Testis (tissue), 3 donors: ENCODE results near the gene TBC1D22A. TPM values are rescaled to one million over a fixed set of nuclear protein-coding genes. Genes with fewer than 3 reads are reported as not detected.

ENCODE experiments used
- DNase-seq: peaks from one replicate; pipeline ENCODE4 v3.0.0-alpha.2; 2019
- H3K27ac ChIP-seq, 2 donors: fragments of 200-600 bp; sonication (generic); one replicate each; pipeline ENCODE4 v1.5.1; 2019
- H3K27me3 ChIP-seq: fragments of 200-600 bp; sonication (generic); one replicate; pipeline ENCODE4 v1.5.1; 2019
- H3K36me3 ChIP-seq: fragments of 200-600 bp; sonication (generic); one replicate; pipeline ENCODE4 v1.5.1; 2017; ENCODE audit warnings: low read depth; ENCODE audit errors: missing control alignments
- H3K4me1 ChIP-seq: fragments of 200-600 bp; sonication (generic); one replicate; pipeline ENCODE4 v1.5.1; 2019
- H3K4me3 ChIP-seq, 2 donors: fragments of 200-600 bp; sonication (generic); one replicate each; pipeline ENCODE4 v1.5.1; 2017 to 2019
- H3K9me3 ChIP-seq: fragments of 200-600 bp; sonication (generic); one replicate; pipeline ENCODE4 v1.5.1; 2017
- CTCF ChIP-seq, 3 experiments: fragments of 450-650 bp in 2 of 3; fragments of 200-600 bp in 1 of 3; sonication (generic) in 1 of 3; IDR thresholded peaks; one replicate each; pipeline ENCODE4 v1.5.1; 2016 to 2019; ENCODE audit warnings: antibody characterized with exemption in 3 of 3, mild to moderate bottlenecking in 2 of 3, moderate library complexity in 1 of 3
- POLR2A ChIP-seq: fragments of 450-650 bp; IDR thresholded peaks from one replicate; pipeline ENCODE4 v1.6.1; 2017; ENCODE audit warnings: antibody characterized with exemption, mild to moderate bottlenecking, moderate library complexity
- WGBS, 2 donors: methylation state at CpG; one replicate each; pipeline ENCODE4 v1.1.5; 2018; 5-methylcytosine and 5-hydroxymethylcytosine counted together
- intact Hi-C: fragments of 100-400 bp; cut with DNase I; formaldehyde crosslinking; loops from one replicate; pipeline ENCODE4 v1.15.1; 2023; ENCODE audit warnings: low total_unique reads
- polyA plus RNA-seq: library from polyadenylated mRNA; stranded (reverse); fragments of 350-450 nt; fragmentation: Illumina TruSeq; extraction: RNeasy Lipid Tissue Mini Kit (QIAGEN cat#74804); gene quantifications from one replicate; pipeline ENCODE4 v1.2.3, GENCODE V29; 2014; ENCODE audit warnings: low read depth, low replicate concordance; ENCODE audit not compliant: insufficient read depth
- total RNA-seq, 2 donors: library from RNA; depleted of rRNA; stranded (reverse); fragments of >200 nt; gene quantifications; one replicate each; pipeline ENCODE4 v1.2.3, GENCODE V29; 2016

TBC1D22A gene
- total and polyA plus RNA-seq, 3 donors from 2014 or later, result 16.6 to 32.8 (median 28.5) TPM

- intact Hi-C loops, result no loop called here
- Histone ChIP-seq H3K4me3 (no peak overlapping the region), H3K36me3 (no peaks in the 10 kb centered on the region), H3K9me3 (no peaks in the 10 kb centered on the region), H3K27me3 (no peaks in the 10 kb centered on the region), H3K4me1 (no peaks in the 10 kb centered on the region), H3K27ac (no peak overlapping the region)
- WGBS, 2 donors, result 94 to 100% methylated on average over 5 of the region's 5 CpGs
- TF ChIP-seq POLR2A, result no peak
- TF ChIP-seq CTCF (IDR thresholded peaks at IDR 0.05), result no peak
- no peak for DNase-seq
Measured at GRCh38 chr22:47006869-47007268, 244.4 kb downstream of the TBC1D22A start.

DNA sequence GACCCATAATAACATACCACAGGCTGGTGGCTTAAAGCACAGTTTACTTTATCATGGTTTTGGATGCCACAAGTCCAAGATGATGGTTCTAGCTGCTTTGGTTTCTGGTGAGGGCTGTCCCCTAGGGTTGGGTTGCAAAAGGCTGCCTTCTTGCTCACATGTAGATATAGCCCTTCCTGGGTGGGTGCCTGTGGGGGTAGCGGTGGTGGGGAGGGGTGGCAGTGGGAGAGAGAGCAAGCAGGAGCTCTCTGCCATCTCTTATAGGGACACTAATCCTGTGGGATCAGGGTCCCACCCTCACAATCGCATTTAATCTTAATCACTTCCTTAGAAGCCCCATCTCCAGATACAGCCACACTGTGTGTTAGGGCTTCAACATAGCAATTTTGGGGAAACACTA is 245.0 kb downstream of the TBC1D22A start:
- Histone ChIP-seq H3K36me3 (no peaks in the 10 kb centered on the region), H3K4me1 (no peaks in the 10 kb centered on the region), H3K27me3 (no peaks in the 10 kb centered on the region), H3K4me3 (no peak overlapping the region), H3K9me3 (no peaks in the 10 kb centered on the region), H3K27ac (no peak overlapping the region)
- WGBS, 2 donors, result 92 to 100% methylated on average over 2 of the region's 2 CpGs
- no peak for TF ChIP-seq CTCF (IDR thresholded peaks at IDR 0.05)
- TF ChIP-seq POLR2A, result no peak
- intact Hi-C loops, result no loop called here
- no peak for DNase-seq

- no peaks in the 10 kb centered on the region for H3K27me3 ChIP-seq
- no peaks in the 10 kb centered on the region for H3K36me3 ChIP-seq
- H3K4me3 ChIP-seq, result no peak overlapping the region
- TF ChIP-seq POLR2A (no peak), CTCF (IDR thresholded peaks at IDR 0.05) (no peak)
- intact Hi-C loops, result no loop called here
- 95 to 96% methylated on average over 5 of the region's 5 CpGs for WGBS, 2 donors
- H3K9me3 ChIP-seq, result no peaks in the 10 kb centered on the region
- DNase-seq, result no peak
- H3K27ac ChIP-seq, result no peak overlapping the region
- H3K4me1 ChIP-seq, result no peaks in the 10 kb centered on the region
Measured at GRCh38 chr22:47008208-47008885, 245.9 kb downstream of the TBC1D22A start.

DNA sequence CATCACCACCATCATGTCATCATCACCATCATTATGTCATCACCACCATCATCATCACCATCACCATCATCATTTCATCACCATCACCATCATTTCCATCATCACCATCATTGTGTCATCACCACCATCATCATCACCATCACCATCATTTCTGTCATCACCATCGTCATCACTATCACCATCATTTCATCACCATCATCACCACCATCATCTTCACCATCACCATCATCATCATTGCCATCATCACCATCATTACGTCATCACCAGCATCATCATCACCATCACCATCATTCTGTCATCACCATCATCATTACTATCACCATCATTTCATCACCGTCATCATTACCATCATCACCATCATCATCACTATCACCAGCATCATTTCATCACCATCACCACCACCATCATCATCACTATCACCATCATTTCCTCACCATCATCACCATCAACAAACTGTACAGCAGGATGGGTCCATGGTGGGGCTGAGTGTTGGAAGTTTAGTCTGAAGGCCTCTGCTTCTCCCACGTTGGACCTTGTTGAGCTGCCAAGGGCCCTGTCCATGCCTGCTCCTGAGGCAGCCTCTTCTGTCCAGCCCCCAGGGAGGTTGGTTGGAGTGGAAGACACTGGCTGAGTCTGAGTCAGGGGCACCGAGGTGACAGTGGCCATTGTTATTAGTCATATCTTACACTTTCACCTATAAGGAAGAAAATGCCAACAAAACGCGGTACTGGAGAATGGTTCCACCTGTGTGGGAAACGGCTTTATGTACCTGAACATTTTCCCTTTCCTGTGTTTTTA is 247.1 kb downstream of the TBC1D22A start:
- 94 to 95% methylated on average over 8 of the region's 8 CpGs for WGBS, 2 donors
- H3K27me3 ChIP-seq, result no peaks in the 10 kb centered on the region
- no peaks in the 10 kb centered on the region for H3K9me3 ChIP-seq
- H3K4me3 ChIP-seq, result no peak overlapping the region
- intact Hi-C loops, result no loop called here
- no peak overlapping the region for H3K27ac ChIP-seq
- TF ChIP-seq CTCF (IDR thresholded peaks at IDR 0.05) (no peak), POLR2A (no peak)
- H3K4me1 ChIP-seq, result no peaks in the 10 kb centered on the region
- H3K36me3 ChIP-seq, result no peaks in the 10 kb centered on the region
- DNase-seq, result no peak
